CD14-positive monocyte (primary cell): ENCODE measurements around the gene COL4A5. TPM values are rescaled to one million over a fixed set of nuclear protein-coding genes. Genes with fewer than 3 reads are reported as not detected.

ENCODE experiments used
- DNase-seq, 3 donors: peaks; one replicate each; pipeline ENCODE4 v3.0.0-alpha.2; 2011 to 2022
- H2AFZ ChIP-seq: 2 replicates; pipeline ENCODE4 v1.6.0; 2012; ENCODE audit warnings: mild to moderate bottlenecking, low read depth, low read length, inconsistent platforms; ENCODE audit not compliant: insufficient read depth, poor library complexity, severe bottlenecking
- H3K27ac ChIP-seq, 2 donors: 1 replicate in 1 of 2; 2 replicates in 1 of 2; pipeline ENCODE4 v1.5.1; 2012 to 2013; ENCODE audit warnings: low read length in 2 of 2, control low read depth in 1 of 2, inconsistent platforms in 1 of 2, low read depth in 1 of 2, mild to moderate bottlenecking in 1 of 2
- H3K27me3 ChIP-seq, 2 donors: one replicate each; pipeline versions ENCODE4 v1.6.0 to v1.6.1; 2011 to 2013; ENCODE audit warnings: low read length in 2 of 2; ENCODE audit not compliant: control insufficient read depth in 2 of 2, insufficient read depth in 2 of 2
- H3K36me3 ChIP-seq, 2 donors: replicated peaks in 1 of 2; 1 replicate in 1 of 2; 2 replicates in 1 of 2; pipeline versions ENCODE4 v1.5.1 to v1.6.1; 2012 to 2013; ENCODE audit warnings: low read length in 2 of 2, control low read depth in 1 of 2, inconsistent platforms in 1 of 2, mild to moderate bottlenecking in 1 of 2; ENCODE audit not compliant: insufficient read depth in 2 of 2, control insufficient read depth in 1 of 2
- H3K4me1 ChIP-seq, 2 donors: 1 replicate in 1 of 2; 2 replicates in 1 of 2; pipeline versions ENCODE4 v1.5.1 to v1.6.1; 2012 to 2013; ENCODE audit warnings: low read length in 2 of 2, control low read depth in 1 of 2, inconsistent platforms in 1 of 2, mild to moderate bottlenecking in 1 of 2, moderate library complexity in 1 of 2; ENCODE audit not compliant: insufficient read depth in 2 of 2, control insufficient read depth in 1 of 2
- H3K4me2 ChIP-seq: replicated peaks from 2 replicates; pipeline ENCODE3; 2012; ENCODE audit warnings: low read length, moderate library complexity, mild to moderate bottlenecking; ENCODE audit not compliant: poor library complexity, severe bottlenecking; ENCODE audit errors: extremely low read depth
- H3K4me3 ChIP-seq, 3 experiments: fragments of 200-600 bp in 1 of 3; sonication (generic) in 1 of 3; replicated peaks in 1 of 3; 1 replicate in 2 of 3; 2 replicates in 1 of 3; pipeline ENCODE4 v1.5.1; 2011 to 2013; ENCODE audit warnings: low read length in 3 of 3, mild to moderate bottlenecking in 3 of 3, control low read depth in 2 of 3, low read depth in 2 of 3, inconsistent platforms in 1 of 3, moderate library complexity in 1 of 3
- H3K79me2 ChIP-seq: 2 replicates; pipeline ENCODE4 v1.6.0; 2012; ENCODE audit warnings: mild to moderate bottlenecking, control low read depth, inconsistent platforms, low read length, moderate library complexity; ENCODE audit not compliant: insufficient read depth
- H3K9ac ChIP-seq: 2 replicates; pipeline ENCODE4 v1.6.0; 2017; ENCODE audit warnings: low read length, mild to moderate bottlenecking; ENCODE audit not compliant: insufficient read depth, poor library complexity, severe bottlenecking
- H3K9me3 ChIP-seq, 2 donors: replicated peaks in 1 of 2; 1 replicate in 1 of 2; 2 replicates in 1 of 2; pipeline versions ENCODE4 v1.5.1 to v1.6.1; 2012 to 2013; ENCODE audit warnings: low read length in 2 of 2, control low read depth in 1 of 2; ENCODE audit not compliant: control insufficient read depth in 1 of 2, insufficient read depth in 1 of 2
- H4K20me1 ChIP-seq: 2 replicates; pipeline ENCODE4 v1.6.0; 2012; ENCODE audit warnings: mild to moderate bottlenecking, low read length, control low read depth, moderate library complexity; ENCODE audit not compliant: insufficient read depth
- H3K27ac Mint-ChIP-seq, 7 donors: one replicate each; pipeline ENCODE4 v1.8.0; 2020; ENCODE audit warnings: mild to moderate bottlenecking in 7 of 7, mixed read lengths in 7 of 7, moderate library complexity in 6 of 7, inconsistent platforms in 2 of 7
- H3K27me3 Mint-ChIP-seq, 3 donors: one replicate each; pipeline ENCODE4 v1.8.0; 2021 to 2022; ENCODE audit warnings: low read depth in 3 of 3, mild to moderate bottlenecking in 3 of 3, mixed read lengths in 3 of 3, moderate library complexity in 3 of 3, inconsistent platforms in 1 of 3
- H3K36me3 Mint-ChIP-seq, 2 donors: one replicate each; pipeline ENCODE4 v1.8.0; 2020; ENCODE audit warnings: mixed read lengths in 2 of 2, inconsistent platforms in 1 of 2, mild to moderate bottlenecking in 1 of 2
- H3K4me1 Mint-ChIP-seq: one replicate; pipeline ENCODE4 v1.8.0; 2020; ENCODE audit warnings: mild to moderate bottlenecking, mixed read lengths
- H3K4me3 Mint-ChIP-seq, 2 donors: one replicate each; pipeline ENCODE4 v1.8.0; 2020; ENCODE audit warnings: mild to moderate bottlenecking in 2 of 2, mixed read lengths in 2 of 2, moderate library complexity in 1 of 2
- H3K9me3 Mint-ChIP-seq, 7 donors: one replicate each; pipeline ENCODE4 v1.8.0; 2020 to 2022; ENCODE audit warnings: mixed read lengths in 7 of 7, mild to moderate bottlenecking in 6 of 7, moderate library complexity in 6 of 7, inconsistent platforms in 2 of 7
- CTCF ChIP-seq: fragments of 200-600 bp; IDR thresholded peaks from one replicate; pipeline ENCODE4 v1.8.0; 2022; ENCODE audit warnings: antibody characterized with exemption, mild to moderate bottlenecking
- WGBS: methylation state at CpG from one replicate; pipeline ENCODE4 v1.1.5; 2013; ENCODE audit warnings: missing lambda C conversion rate; ENCODE audit not compliant: insufficient coverage; 5-methylcytosine and 5-hydroxymethylcytosine counted together
- intact Hi-C, 2 donors: fragments of 100-400 bp; cut with micrococcal nuclease; formaldehyde crosslinking; loops; one replicate each; pipeline versions ENCODE4 v1.15.0 to v1.15.1; 2023
- polyA plus RNA-seq, 3 donors: library from polyadenylated mRNA; depleted of rRNA in 1 of 3; unstranded in 2 of 3; stranded (reverse) in 1 of 3; fragments of 300-500 nt in 2 of 3; fragments of >200 nt in 1 of 3; fragmentation: Illumina TruSeq in 2 of 3; gene quantifications; 1 replicate in 2 of 3; 2 replicates in 1 of 3; pipeline ENCODE4 v1.2.3, GENCODE V29; 2012 to 2021

The COL4A5 gene
- polyA plus RNA-seq, 3 donors: not detected

- intact Hi-C loops: no loop called here
- Mint-ChIP-seq H3K4me1 (no peaks in the 10 kb centered on the region), H3K36me3 (no peaks in the 10 kb centered on the region), H3K4me3 (no peak overlapping the region), H3K27me3 (peaks cover 0 to 8% (median 0%) of the 10 kb centered on the region in 3 donors), H3K9me3 (no peaks in the 10 kb centered on the region), H3K27ac (no peak overlapping the region)
- DNase-seq: no peak
- no peak overlapping the region for H3K9ac ChIP-seq
- no peaks in the 10 kb centered on the region for H3K4me1 ChIP-seq
- H3K27me3 ChIP-seq: no peaks in the 10 kb centered on the region
- WGBS: no CpG with 5 or more reads among the region's 2 CpGs
- H3K79me2 ChIP-seq: no peaks in the 10 kb centered on the region
- H3K36me3 ChIP-seq: no peaks in the 10 kb centered on the region
- H2AFZ ChIP-seq: no peak overlapping the region
- TF ChIP-seq CTCF: peak; percentile 11
- H3K9me3 ChIP-seq: no peaks in the 10 kb centered on the region
- no peak overlapping the region for H3K4me3 ChIP-seq
- no peak overlapping the region for H3K4me2 ChIP-seq
- H4K20me1 ChIP-seq: no peaks in the 10 kb centered on the region
- no peak overlapping the region for H3K27ac ChIP-seq
Measured at GRCh38 chrX:108584617-108585211, 145.1 kb downstream of the COL4A5 start.

- Histone ChIP-seq H4K20me1 (no peaks in the 10 kb centered on the region), H3K9me3 (no peaks in the 10 kb centered on the region), H2AFZ (no peak overlapping the region), H3K9ac (no peak overlapping the region), H3K79me2 (no peaks in the 10 kb centered on the region), H3K4me1 (no peaks in the 10 kb centered on the region), H3K27me3 (no peaks in the 10 kb centered on the region), H3K27ac (no peak overlapping the region), H3K4me3 (no peak overlapping the region), H3K36me3 (no peaks in the 10 kb centered on the region), H3K4me2 (no peak overlapping the region)
- H3K27me3 Mint-ChIP-seq: no peaks in the 10 kb centered on the region
- no CpG with 5 or more reads among the region's 3 CpGs for WGBS
- intact Hi-C loops: no loop called here
- H3K27ac Mint-ChIP-seq: no peak overlapping the region
- no peak for DNase-seq
- no peak for TF ChIP-seq CTCF
- H3K4me1 Mint-ChIP-seq: no peaks in the 10 kb centered on the region
- no peak overlapping the region for H3K4me3 Mint-ChIP-seq
- H3K9me3 Mint-ChIP-seq: no peaks in the 10 kb centered on the region
- H3K36me3 Mint-ChIP-seq: no peaks in the 10 kb centered on the region
Measured at GRCh38 chrX:108590496-108590895, 150.9 kb downstream of the COL4A5 start.
